H9 (cell line): ENCODE results near the gene PDE4B. TPM values are rescaled to one million over a fixed set of nuclear protein-coding genes. Genes with fewer than 3 reads are reported as not detected.

Source experiments
- DNase-seq: peaks from one replicate; pipeline ENCODE4 v3.0.0-alpha.2; 2017
- H2AFZ ChIP-seq: one replicate; pipeline ENCODE4 v1.6.1; 2013; ENCODE audit warnings: mild to moderate bottlenecking, low read length, control low read depth, moderate library complexity
- H2AK5ac ChIP-seq: 2 replicates; pipeline ENCODE4 v1.6.1; 2013; ENCODE audit warnings: low read length, control low read depth, mixed read lengths; ENCODE audit not compliant: insufficient read length
- H2BK120ac ChIP-seq: one replicate; pipeline ENCODE4 v1.6.1; 2013; ENCODE audit warnings: low read depth, mild to moderate bottlenecking, low read length, control low read depth, inconsistent platforms; ENCODE audit not compliant: poor library complexity, severe bottlenecking
- H2BK12ac ChIP-seq: 2 replicates; pipeline ENCODE4 v1.6.1; 2013; ENCODE audit warnings: low read length, control low read depth, mixed read lengths, low read depth; ENCODE audit not compliant: insufficient read length
- H2BK15ac ChIP-seq: 2 replicates; pipeline ENCODE4 v1.6.1; 2013; ENCODE audit warnings: low read depth, low read length, control low read depth
- H2BK20ac ChIP-seq: one replicate; pipeline ENCODE4 v1.6.1; 2013; ENCODE audit warnings: low read depth, mild to moderate bottlenecking, low read length, control low read depth, inconsistent platforms; ENCODE audit not compliant: poor library complexity, severe bottlenecking
- H2BK5ac ChIP-seq: 2 replicates; pipeline ENCODE4 v1.6.1; 2013; ENCODE audit warnings: low read length, control low read depth, mixed read lengths; ENCODE audit not compliant: insufficient read length
- H3K14ac ChIP-seq: 2 replicates; pipeline ENCODE4 v1.6.1; 2013; ENCODE audit warnings: low read length, control low read depth; ENCODE audit not compliant: insufficient read depth
- H3K18ac ChIP-seq: 2 replicates; pipeline ENCODE4 v1.6.1; 2013; ENCODE audit warnings: low read depth, mild to moderate bottlenecking, mixed read lengths, low read length, control low read depth; ENCODE audit not compliant: insufficient read length
- H3K23ac ChIP-seq: 2 replicates; pipeline ENCODE4 v1.6.1; 2013; ENCODE audit warnings: low read length, control low read depth, mixed read lengths, low read depth; ENCODE audit not compliant: insufficient read length
- H3K23me2 ChIP-seq: 2 replicates; pipeline ENCODE4 v1.6.1; 2013; ENCODE audit warnings: low read depth, mild to moderate bottlenecking, mixed read lengths, low read length, control low read depth; ENCODE audit not compliant: insufficient read length, poor library complexity, severe bottlenecking
- H3K27ac ChIP-seq: 2 replicates; pipeline ENCODE4 v1.5.1; 2013; ENCODE audit warnings: low read length, control low read depth, mixed read lengths, low read depth; ENCODE audit not compliant: insufficient read length
- H3K27me3 ChIP-seq: 2 replicates; pipeline ENCODE4 v1.6.1; 2013; ENCODE audit warnings: low read length, control low read depth, inconsistent platforms; ENCODE audit not compliant: insufficient read depth
- H3K4ac ChIP-seq: 2 replicates; pipeline ENCODE4 v1.6.1; 2013; ENCODE audit warnings: low read depth, mild to moderate bottlenecking, control low read depth, inconsistent platforms, low read length, moderate library complexity
- H3K4me1 ChIP-seq: 2 replicates; pipeline ENCODE4 v1.6.1; 2013; ENCODE audit warnings: low read length, control low read depth, inconsistent platforms; ENCODE audit not compliant: insufficient read depth
- H3K4me2 ChIP-seq: 2 replicates; pipeline ENCODE4 v1.6.1; 2013; ENCODE audit warnings: low read length, control low read depth, mixed read lengths; ENCODE audit not compliant: insufficient read length, insufficient read depth
- H3K56ac ChIP-seq: 2 replicates; pipeline ENCODE4 v1.6.1; 2013; ENCODE audit warnings: low read depth, mild to moderate bottlenecking, mixed read lengths, low read length, control low read depth; ENCODE audit not compliant: insufficient read length
- H3K79me1 ChIP-seq: 2 replicates; pipeline ENCODE4 v1.6.1; 2013; ENCODE audit warnings: low read depth, mild to moderate bottlenecking, moderate library complexity, low read length, control low read depth, inconsistent platforms; ENCODE audit not compliant: insufficient read depth, poor library complexity, severe bottlenecking
- H3K79me2 ChIP-seq: 2 replicates; pipeline ENCODE4 v1.6.1; 2013; ENCODE audit warnings: low read length, control low read depth, inconsistent platforms; ENCODE audit not compliant: insufficient read depth
- H3K9ac ChIP-seq: 2 replicates; pipeline ENCODE4 v1.6.1; 2013; ENCODE audit warnings: low read length, control low read depth, mixed read lengths; ENCODE audit not compliant: insufficient read length; ENCODE audit errors: extremely low read depth
- H3K9me3 ChIP-seq: one replicate; pipeline ENCODE4 v1.6.1; 2013; ENCODE audit warnings: low read depth, low read length, inconsistent platforms; ENCODE audit not compliant: control insufficient read depth
- H3T11ph ChIP-seq: one replicate; pipeline ENCODE4 v1.6.1; 2013; ENCODE audit warnings: mild to moderate bottlenecking, low read length, control low read depth, inconsistent platforms
- H4K20me1 ChIP-seq: one replicate; pipeline ENCODE4 v1.6.1; 2013; ENCODE audit not compliant: control insufficient read depth, insufficient read length, insufficient read depth
- H4K5ac ChIP-seq: 2 replicates; pipeline ENCODE4 v1.6.1; 2013; ENCODE audit warnings: low read depth, mild to moderate bottlenecking, mixed read lengths, low read length, control low read depth; ENCODE audit not compliant: insufficient read length
- H4K8ac ChIP-seq: replicated peaks from 2 replicates; pipeline ENCODE4 v1.6.1; 2013; ENCODE audit warnings: low read length, control low read depth, mixed read lengths, low read depth; ENCODE audit not compliant: insufficient read length
- H4K91ac ChIP-seq: 2 replicates; pipeline ENCODE4 v1.6.1; 2013; ENCODE audit warnings: low read depth, mild to moderate bottlenecking, moderate library complexity, mixed read lengths, low read length, control low read depth; ENCODE audit not compliant: insufficient read length
- H3K27ac Mint-ChIP-seq, 3 experiments: 2 replicates in 2 of 3; 3 replicates in 1 of 3; pipeline ENCODE4 v1.8.0; 2020 to 2021; ENCODE audit warnings: mixed read lengths in 3 of 3, mild to moderate bottlenecking in 1 of 3, moderate library complexity in 1 of 3
- H3K27me3 Mint-ChIP-seq: 2 replicates; pipeline ENCODE4 v1.8.0; 2021; ENCODE audit warnings: low read depth, mild to moderate bottlenecking, moderate library complexity, mixed read lengths
- H3K36me3 Mint-ChIP-seq, 3 experiments: 2 replicates in 2 of 3; 3 replicates in 1 of 3; pipeline ENCODE4 v1.8.0; 2020 to 2021; ENCODE audit warnings: low read depth in 3 of 3, mixed read lengths in 3 of 3; ENCODE audit not compliant: insufficient read depth in 1 of 3
- H3K4me1 Mint-ChIP-seq, 2 experiments: 2 replicates each; pipeline ENCODE4 v1.8.0; 2020; ENCODE audit warnings: mixed read lengths in 2 of 2
- H3K4me3 Mint-ChIP-seq, 2 experiments: 2 replicates in 1 of 2; 3 replicates in 1 of 2; pipeline ENCODE4 v1.8.0; 2020 to 2021; ENCODE audit warnings: mild to moderate bottlenecking in 2 of 2, mixed read lengths in 2 of 2, moderate library complexity in 1 of 2
- H3K9me3 Mint-ChIP-seq, 2 experiments: 2 replicates in 1 of 2; 3 replicates in 1 of 2; pipeline ENCODE4 v1.8.0; 2020; ENCODE audit warnings: mild to moderate bottlenecking in 2 of 2, mixed read lengths in 2 of 2, moderate library complexity in 1 of 2
- total RNA-seq: library from RNA; stranded (reverse); gene quantifications from 2 replicates; pipeline ENCODE4 v1.2.1, GENCODE V29; 2021
- TF ChIP-seq, protein P1 (sequence below): fragments of 200-600 bp; sonication (generic); conservative IDR thresholded peaks from 3 replicates; pipeline ENCODE4 v1.8.0; 2021; ENCODE audit warnings: antibody characterized with exemption, mild to moderate bottlenecking

PDE4B gene
- total RNA-seq, 1 experiment from 2014 or later: 19.8 TPM

DNA sequence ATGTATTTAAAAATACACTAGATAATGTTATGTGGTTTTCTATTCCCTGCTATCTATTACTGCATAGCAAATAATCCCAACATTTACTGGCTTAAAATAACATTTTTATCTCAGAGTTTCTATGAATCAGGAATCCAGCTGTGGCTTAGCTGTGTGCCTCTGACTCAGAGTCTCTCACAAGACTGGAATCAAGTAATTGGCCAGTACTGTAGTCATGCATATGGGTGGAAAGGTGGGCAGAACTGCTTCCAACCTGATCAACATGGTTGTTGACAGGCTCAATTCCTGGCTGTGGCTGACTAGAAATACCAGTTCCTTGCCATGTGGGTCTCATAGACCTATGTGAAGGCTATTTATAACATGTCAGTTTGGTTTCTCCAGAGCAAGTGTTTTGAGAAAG, 131.8 kb downstream of the PDE4B start:
- H3K4me1 ChIP-seq: no peaks in the 10 kb centered on the region
- Mint-ChIP-seq H3K4me1 (no peaks in the 10 kb centered on the region), H3K36me3 (no peaks in the 10 kb centered on the region; a peak in 2 of 7 replicates), H3K27ac (no peak overlapping the region), H3K27me3 (no peaks in the 10 kb centered on the region), H3K9me3 (peaks cover 0 to 3% of the 10 kb centered on the region in 2 experiments; a peak in 2 of 5 replicates), H3K4me3 (no peak overlapping the region)
- H3K23ac ChIP-seq: no peak overlapping the region
- no peak overlapping the region for H4K91ac ChIP-seq
- H3K9me3 ChIP-seq: no peaks in the 10 kb centered on the region
- H3K4ac ChIP-seq: no peak overlapping the region
- no peaks in the 10 kb centered on the region for H3K79me1 ChIP-seq
- no peak overlapping the region for H3T11ph ChIP-seq
- no peak overlapping the region for H3K4me2 ChIP-seq
- no peaks in the 10 kb centered on the region for H3K27me3 ChIP-seq
- no peak for DNase-seq
- no peaks in the 10 kb centered on the region for H3K79me2 ChIP-seq
- TF ChIP-seq, protein P1, sequence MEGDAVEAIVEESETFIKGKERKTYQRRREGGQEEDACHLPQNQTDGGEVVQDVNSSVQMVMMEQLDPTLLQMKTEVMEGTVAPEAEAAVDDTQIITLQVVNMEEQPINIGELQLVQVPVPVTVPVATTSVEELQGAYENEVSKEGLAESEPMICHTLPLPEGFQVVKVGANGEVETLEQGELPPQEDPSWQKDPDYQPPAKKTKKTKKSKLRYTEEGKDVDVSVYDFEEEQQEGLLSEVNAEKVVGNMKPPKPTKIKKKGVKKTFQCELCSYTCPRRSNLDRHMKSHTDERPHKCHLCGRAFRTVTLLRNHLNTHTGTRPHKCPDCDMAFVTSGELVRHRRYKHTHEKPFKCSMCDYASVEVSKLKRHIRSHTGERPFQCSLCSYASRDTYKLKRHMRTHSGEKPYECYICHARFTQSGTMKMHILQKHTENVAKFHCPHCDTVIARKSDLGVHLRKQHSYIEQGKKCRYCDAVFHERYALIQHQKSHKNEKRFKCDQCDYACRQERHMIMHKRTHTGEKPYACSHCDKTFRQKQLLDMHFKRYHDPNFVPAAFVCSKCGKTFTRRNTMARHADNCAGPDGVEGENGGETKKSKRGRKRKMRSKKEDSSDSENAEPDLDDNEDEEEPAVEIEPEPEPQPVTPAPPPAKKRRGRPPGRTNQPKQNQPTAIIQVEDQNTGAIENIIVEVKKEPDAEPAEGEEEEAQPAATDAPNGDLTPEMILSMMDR: no peak
- H4K5ac ChIP-seq: no peak overlapping the region
- H3K18ac ChIP-seq: no peak overlapping the region
- no peak overlapping the region for H2BK12ac ChIP-seq
- no peak overlapping the region for H2BK15ac ChIP-seq
- H2BK120ac ChIP-seq: no peak overlapping the region
- H2BK20ac ChIP-seq: no peak overlapping the region
- H4K8ac ChIP-seq: no peak overlapping the region
- no peak overlapping the region for H3K27ac ChIP-seq
- H3K23me2 ChIP-seq: no peaks in the 10 kb centered on the region
- no peak overlapping the region for H2AK5ac ChIP-seq
- no peak overlapping the region for H3K9ac ChIP-seq
- no peak overlapping the region for H3K56ac ChIP-seq
- H3K14ac ChIP-seq: no peak overlapping the region
- H2BK5ac ChIP-seq: no peak overlapping the region
- no peaks in the 10 kb centered on the region for H4K20me1 ChIP-seq
- H2AFZ ChIP-seq: no peak overlapping the region
